Panc1 (cell line): Measurements from ENCODE around the gene BCL3. TPM values are rescaled to one million over a fixed set of nuclear protein-coding genes. Genes with fewer than 3 reads are reported as not detected.
A peak's percentile ranks its signal among the peaks of the same experiment; 100 is the strongest.

Experiments
- ATAC-seq: fragments of 200-7000 bp; cut with Tn5 transposase; 2 replicates; pipeline ENCODE4 v1.9.1; 2020; ENCODE audit warnings: mild to moderate bottlenecking, moderate library complexity
- BruUV-seq: library from RNA; stranded (reverse); fragments of 400-500 nt; replicated peaks from 2 replicates; lab custom pipeline; 2021; lab: Mats Ljungman, UMichigan
- CTCF ChIA-PET: fragments of 300-600 bp; sonication (Branson Sonifier 250); formaldehyde crosslinking; loops from one replicate; lab custom pipeline; 2022; ENCODE audit warnings: antibody characterized with exemption; lab: Charles Lee
- POLR2A ChIA-PET: fragments of 300-600 bp; sonication (Branson Sonifier 250); formaldehyde crosslinking; loops from one replicate; lab custom pipeline; 2022; ENCODE audit warnings: antibody characterized with exemption; lab: Charles Lee
- DNase-seq: peaks from one replicate; pipeline ENCODE4 v3.0.0-alpha.2; 2010; ENCODE audit warnings: low read depth, low spot score
- H3K27ac ChIP-seq: 2 replicates; pipeline ENCODE4 v1.5.1; 2011; ENCODE audit warnings: mild to moderate bottlenecking, low read length, inconsistent platforms
- H3K27me3 ChIP-seq: fragments of 200-500 bp; sonication (Bioruptor generic); 2 replicates; pipeline ENCODE4 v1.6.0; 2014; ENCODE audit warnings: low read length, inconsistent platforms; ENCODE audit not compliant: control insufficient read depth, insufficient read depth
- H3K36me3 ChIP-seq: fragments of 200-500 bp; sonication (Bioruptor generic); 2 replicates; pipeline ENCODE4 v1.5.1; 2014; ENCODE audit warnings: inconsistent platforms, mild to moderate bottlenecking, low read length, moderate library complexity; ENCODE audit not compliant: control insufficient read depth, insufficient read depth
- H3K4me1 ChIP-seq: 2 replicates; pipeline ENCODE4 v1.5.1; 2011; ENCODE audit warnings: inconsistent platforms, mild to moderate bottlenecking, low read length, moderate library complexity; ENCODE audit not compliant: control insufficient read depth, insufficient read depth
- H3K4me3 ChIP-seq, 2 experiments: 2 replicates each; pipeline ENCODE4 v1.5.1; 2011 to 2012; ENCODE audit warnings: low read depth in 2 of 2, low read length in 2 of 2, mild to moderate bottlenecking in 2 of 2, inconsistent platforms in 1 of 2, moderate library complexity in 1 of 2
- H3K9me3 ChIP-seq: fragments of 200-500 bp; sonication (Bioruptor generic); 2 replicates; pipeline ENCODE4 v1.5.1; 2014; ENCODE audit warnings: low read depth, mild to moderate bottlenecking, inconsistent platforms, low read length, moderate library complexity; ENCODE audit not compliant: control insufficient read depth, insufficient read depth
- CTCF ChIP-seq: fragments of 450-650 bp; IDR thresholded peaks from 2 replicates; pipeline ENCODE4 v1.5.1; 2017; ENCODE audit warnings: mild to moderate bottlenecking
- POLR2AphosphoS5 ChIP-seq: IDR thresholded peaks from 2 replicates; pipeline ENCODE4 v1.6.1; 2012; ENCODE audit warnings: mild to moderate bottlenecking, low read depth, low read length, moderate library complexity
- SIN3A ChIP-seq: IDR thresholded peaks from 2 replicates; pipeline ENCODE4 v1.6.1; 2012; ENCODE audit warnings: low read depth, mild to moderate bottlenecking, low read length, moderate library complexity, borderline replicate concordance; ENCODE audit not compliant: insufficient read depth
- TCF7L2 ChIP-seq: IDR thresholded peaks from 2 replicates; pipeline ENCODE4 v1.6.1; 2011; ENCODE audit warnings: mild to moderate bottlenecking, low read depth, low read length, inconsistent platforms
- in situ Hi-C: cut with HindIII; loops from 2 replicates; pipeline ENCODE4 v1.10.0; 2016; ENCODE audit warnings: low sequenced_read_pairs, low pct_unique_long_range_greater_than_20kb
- intact Hi-C: fragments of 100-400 bp; cut with micrococcal nuclease; formaldehyde crosslinking; loops from one replicate; pipeline ENCODE4 v1.10.0; 2022; ENCODE audit not compliant: unreplicated experiment
- total RNA-seq: library from RNA; stranded (reverse); gene quantifications from one replicate; pipeline ENCODE4 v1.2.1, GENCODE V29; 2021; ENCODE audit not compliant: unreplicated experiment
- TF ChIP-seq, protein P1 (sequence below), 2 experiments: IDR thresholded peaks; 2 replicates each; pipeline ENCODE4 v1.6.1; 2011 to 2012; ENCODE audit warnings: low read depth in 2 of 2, control low read depth in 1 of 2, low read length in 1 of 2, mild to moderate bottlenecking in 1 of 2, moderate library complexity in 1 of 2; ENCODE audit not compliant: insufficient read depth in 1 of 2

Gene BCL3
- total RNA-seq, 1 experiment from 2014 or later: 48.5 TPM

- CTCF ChIA-PET: interaction anchor here (0.6 kb wide), 1 partner anchor 17 kb away, joined by 14 read pairs; no protein-coding TSS in a partner anchor
- intact Hi-C loops: no loop called here
- no peak overlapping the region for H3K4me3 ChIP-seq
- no peaks in the 10 kb centered on the region for H3K36me3 ChIP-seq
- H3K4me1 ChIP-seq: peaks cover 62% of the 10 kb centered on the region
- no peaks in the 10 kb centered on the region for H3K27me3 ChIP-seq
- H3K9me3 ChIP-seq: no peaks in the 10 kb centered on the region
- BruUV-seq: no TSS peak
- in situ Hi-C loops: no loop called here
- ATAC-seq (0 out of 2 replicates have a peak, but pooled peaks have one; percentile 19), DNase-seq (no peak)
- TF ChIP-seq SIN3A: no peak
- no peak for TF ChIP-seq TCF7L2
- TF ChIP-seq CTCF: no peak
- no peak for TF ChIP-seq POLR2AphosphoS5
- TF ChIP-seq, protein P1, sequence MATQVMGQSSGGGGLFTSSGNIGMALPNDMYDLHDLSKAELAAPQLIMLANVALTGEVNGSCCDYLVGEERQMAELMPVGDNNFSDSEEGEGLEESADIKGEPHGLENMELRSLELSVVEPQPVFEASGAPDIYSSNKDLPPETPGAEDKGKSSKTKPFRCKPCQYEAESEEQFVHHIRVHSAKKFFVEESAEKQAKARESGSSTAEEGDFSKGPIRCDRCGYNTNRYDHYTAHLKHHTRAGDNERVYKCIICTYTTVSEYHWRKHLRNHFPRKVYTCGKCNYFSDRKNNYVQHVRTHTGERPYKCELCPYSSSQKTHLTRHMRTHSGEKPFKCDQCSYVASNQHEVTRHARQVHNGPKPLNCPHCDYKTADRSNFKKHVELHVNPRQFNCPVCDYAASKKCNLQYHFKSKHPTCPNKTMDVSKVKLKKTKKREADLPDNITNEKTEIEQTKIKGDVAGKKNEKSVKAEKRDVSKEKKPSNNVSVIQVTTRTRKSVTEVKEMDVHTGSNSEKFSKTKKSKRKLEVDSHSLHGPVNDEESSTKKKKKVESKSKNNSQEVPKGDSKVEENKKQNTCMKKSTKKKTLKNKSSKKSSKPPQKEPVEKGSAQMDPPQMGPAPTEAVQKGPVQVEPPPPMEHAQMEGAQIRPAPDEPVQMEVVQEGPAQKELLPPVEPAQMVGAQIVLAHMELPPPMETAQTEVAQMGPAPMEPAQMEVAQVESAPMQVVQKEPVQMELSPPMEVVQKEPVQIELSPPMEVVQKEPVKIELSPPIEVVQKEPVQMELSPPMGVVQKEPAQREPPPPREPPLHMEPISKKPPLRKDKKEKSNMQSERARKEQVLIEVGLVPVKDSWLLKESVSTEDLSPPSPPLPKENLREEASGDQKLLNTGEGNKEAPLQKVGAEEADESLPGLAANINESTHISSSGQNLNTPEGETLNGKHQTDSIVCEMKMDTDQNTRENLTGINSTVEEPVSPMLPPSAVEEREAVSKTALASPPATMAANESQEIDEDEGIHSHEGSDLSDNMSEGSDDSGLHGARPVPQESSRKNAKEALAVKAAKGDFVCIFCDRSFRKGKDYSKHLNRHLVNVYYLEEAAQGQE (IDR thresholded peaks at IDR 0.05; ENCODE audit: insufficient read depth in 1 of 2, low read depth in 2 of 2, low read length in 1 of 2): no peak
- H3K27ac ChIP-seq: peak overlapping the region; percentile 90
- POLR2A ChIA-PET: interaction anchor here (0.5 kb wide), 1 partner anchor 57 kb away, joined by 13 read pairs; no protein-coding TSS in a partner anchor
Observed at GRCh38 chr19:44742330-44743061, 6.0 kb upstream of the BCL3 start.

- no peak for TF ChIP-seq SIN3A
- no peak for TF ChIP-seq TCF7L2
- no peak for TF ChIP-seq CTCF
- TF ChIP-seq, protein P1 (IDR thresholded peaks at IDR 0.05; ENCODE audit: insufficient read depth in 1 of 2, low read depth in 2 of 2, low read length in 1 of 2): no peak
- no peak for TF ChIP-seq POLR2AphosphoS5
- no peak for ATAC-seq
- DNase-seq: no peak
- intact Hi-C loops (no loop called here), in situ Hi-C loops (no loop called here)
- BruUV-seq: no TSS peak
- no peaks in the 10 kb centered on the region for H3K27me3 ChIP-seq
- peaks cover 45% of the 10 kb centered on the region for H3K4me1 ChIP-seq
- H3K9me3 ChIP-seq: no peaks in the 10 kb centered on the region
- CTCF ChIA-PET: interaction anchor here (0.5 kb wide), 2 partner anchors 18 to 99 kb away, joined by 6 to 8 read pairs; no protein-coding TSS in a partner anchor
- peak overlapping the region; percentile 92 for H3K27ac ChIP-seq
- H3K36me3 ChIP-seq: no peaks in the 10 kb centered on the region; the same call in 1 of the 2 replicates
- no peak overlapping the region for H3K4me3 ChIP-seq
- POLR2A ChIA-PET: interaction anchor here (0.6 to 0.7 kb wide), 2 partner anchors 14 to 161 kb away, joined by 3 to 4 read pairs; partner anchors contain the start of gene APOE
Observed at GRCh38 chr19:44744871-44745332, 3.6 kb upstream of the BCL3 start.
